Caco-2 (cell line): ENCODE measurements around the gene SECISBP2. TPM values are rescaled to one million over a fixed set of nuclear protein-coding genes. Genes with fewer than 3 reads are reported as not detected.

Source experiments
- BruUV-seq: library from RNA; stranded (reverse); fragments of 400-500 nt; replicated peaks from 2 replicates; lab custom pipeline; 2021; lab: Mats Ljungman, UMichigan
- CTCF ChIA-PET: fragments of 300-600 bp; sonication (Branson Sonifier 250); formaldehyde crosslinking; loops from one replicate; lab custom pipeline; 2022; ENCODE audit warnings: antibody characterized with exemption; lab: Charles Lee
- POLR2A ChIA-PET: fragments of 300-600 bp; sonication (Branson Sonifier 250); formaldehyde crosslinking; loops from one replicate; lab custom pipeline; 2022; ENCODE audit warnings: antibody characterized with exemption; lab: Charles Lee
- DNase-seq, 2 experiments: peaks; one replicate each; pipeline versions ENCODE4 v3.0.0 to v3.0.0-alpha.2; 2020 to 2022
- H3K27me3 ChIP-seq: replicated peaks from 2 replicates; pipeline ENCODE4 v1.6.0; 2011; ENCODE audit warnings: low read length; ENCODE audit not compliant: control insufficient read depth, insufficient read depth
- H3K36me3 ChIP-seq: 2 replicates; pipeline ENCODE4 v1.5.1; 2011; ENCODE audit warnings: low read length; ENCODE audit not compliant: control insufficient read depth, insufficient read depth
- H3K4me1 ChIP-seq: fragments of 250-450 bp; sonication (Bioruptor Pico); 2 replicates; pipeline ENCODE4 v1.5.1; 2020; ENCODE audit warnings: mild to moderate bottlenecking
- H3K4me3 ChIP-seq: 2 replicates; pipeline ENCODE4 v1.5.1; 2011; ENCODE audit warnings: low read depth, mild to moderate bottlenecking, control low read depth, low read length
- H3K9me3 ChIP-seq: fragments of 250-450 bp; sonication (Bioruptor Pico); 2 replicates; pipeline ENCODE4 v1.5.1; 2020; ENCODE audit warnings: mild to moderate bottlenecking, moderate library complexity
- H3K27ac Mint-ChIP-seq: one replicate; pipeline ENCODE4 v1.8.0; 2022; ENCODE audit warnings: mixed read lengths; ENCODE audit not compliant: unreplicated experiment
- H3K27me3 Mint-ChIP-seq: one replicate; pipeline ENCODE4 v1.8.0; 2022; ENCODE audit warnings: mixed read lengths; ENCODE audit not compliant: insufficient read depth, unreplicated experiment
- H3K36me3 Mint-ChIP-seq: one replicate; pipeline ENCODE4 v1.8.0; 2022; ENCODE audit warnings: mild to moderate bottlenecking, mixed read lengths; ENCODE audit not compliant: insufficient read depth, unreplicated experiment
- H3K4me1 Mint-ChIP-seq: one replicate; pipeline ENCODE4 v1.8.0; 2022; ENCODE audit warnings: low read depth, mixed read lengths; ENCODE audit not compliant: unreplicated experiment
- H3K4me3 Mint-ChIP-seq: one replicate; pipeline ENCODE4 v1.8.0; 2022; ENCODE audit warnings: mild to moderate bottlenecking, moderate library complexity, mixed read lengths; ENCODE audit not compliant: unreplicated experiment
- H3K9me3 Mint-ChIP-seq: one replicate; pipeline ENCODE4 v1.8.0; 2022; ENCODE audit warnings: mixed read lengths; ENCODE audit not compliant: unreplicated experiment
- CTCF ChIP-seq, 2 experiments: fragments of 200-600 bp in 1 of 2; IDR thresholded peaks; 1 replicate in 1 of 2; 2 replicates in 1 of 2; pipeline versions ENCODE4 v1.5.1 to v1.8.0; 2011 to 2022; ENCODE audit warnings: antibody characterized with exemption in 1 of 2, control low read depth in 1 of 2, inconsistent platforms in 1 of 2, low read depth in 1 of 2, low read length in 1 of 2, mild to moderate bottlenecking in 1 of 2, moderate library complexity in 1 of 2; ENCODE audit not compliant: insufficient read depth in 1 of 2, severe bottlenecking in 1 of 2, unreplicated experiment in 1 of 2
- intact Hi-C: fragments of 100-400 bp; cut with micrococcal nuclease; formaldehyde crosslinking; loops from one replicate; pipeline ENCODE4 v1.10.0; 2022; ENCODE audit not compliant: unreplicated experiment
- total RNA-seq: library from RNA; stranded (reverse); gene quantifications from 2 replicates; pipeline ENCODE4 v1.2.3, GENCODE V29; 2022

Gene SECISBP2
- total RNA-seq, 1 experiment from 2014 or later = 21.0 TPM

DNA sequence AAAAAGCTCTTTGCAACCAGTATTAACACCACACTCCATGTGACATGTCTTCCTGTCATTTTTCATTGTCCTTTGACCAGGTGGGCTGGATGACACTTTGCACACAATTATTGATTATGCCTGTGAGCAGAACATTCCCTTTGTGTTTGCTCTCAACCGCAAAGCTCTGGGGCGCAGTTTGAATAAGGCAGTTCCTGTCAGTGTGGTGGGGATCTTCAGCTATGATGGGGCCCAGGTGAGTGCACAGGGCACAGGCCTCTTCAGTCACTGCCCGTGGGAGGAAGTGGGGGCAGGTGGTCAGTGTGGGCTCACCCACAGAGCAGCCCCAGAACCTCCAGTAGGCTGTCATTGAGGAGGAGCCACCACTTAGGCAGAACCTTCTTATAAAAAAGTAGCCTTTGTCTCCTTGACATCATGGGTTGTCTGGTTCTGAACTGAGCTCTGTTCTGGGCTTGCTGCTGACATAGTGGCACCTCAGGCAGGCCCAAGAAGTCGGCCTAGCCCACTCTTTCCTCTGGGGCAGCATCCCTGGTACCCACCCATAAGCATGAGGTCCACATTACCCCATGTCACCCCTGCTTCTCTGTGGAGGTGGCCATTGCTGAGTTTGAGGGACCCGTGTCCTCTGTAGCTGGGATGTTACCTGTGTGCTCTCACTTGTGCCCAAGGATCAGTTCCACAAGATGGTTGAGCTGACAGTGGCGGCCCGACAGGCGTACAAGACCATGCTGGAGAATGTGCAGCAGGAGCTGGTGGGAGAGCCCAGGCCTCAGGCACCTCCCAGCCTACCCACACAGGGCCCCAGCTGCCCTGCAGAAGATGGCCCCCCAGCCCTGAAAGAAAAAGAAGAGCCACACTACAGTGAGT lies 39.3 kb downstream of the SECISBP2 start:
- POLR2A ChIA-PET = no interaction called here
- H3K27ac Mint-ChIP-seq = no peak overlapping the region
- no peak for TF ChIP-seq CTCF (IDR thresholded peaks at IDR 0.05; ENCODE audit: insufficient read depth in 1 of 2, low read depth in 1 of 2, low read length in 1 of 2, severe bottlenecking in 1 of 2, unreplicated experiment in 1 of 2)

DNA sequence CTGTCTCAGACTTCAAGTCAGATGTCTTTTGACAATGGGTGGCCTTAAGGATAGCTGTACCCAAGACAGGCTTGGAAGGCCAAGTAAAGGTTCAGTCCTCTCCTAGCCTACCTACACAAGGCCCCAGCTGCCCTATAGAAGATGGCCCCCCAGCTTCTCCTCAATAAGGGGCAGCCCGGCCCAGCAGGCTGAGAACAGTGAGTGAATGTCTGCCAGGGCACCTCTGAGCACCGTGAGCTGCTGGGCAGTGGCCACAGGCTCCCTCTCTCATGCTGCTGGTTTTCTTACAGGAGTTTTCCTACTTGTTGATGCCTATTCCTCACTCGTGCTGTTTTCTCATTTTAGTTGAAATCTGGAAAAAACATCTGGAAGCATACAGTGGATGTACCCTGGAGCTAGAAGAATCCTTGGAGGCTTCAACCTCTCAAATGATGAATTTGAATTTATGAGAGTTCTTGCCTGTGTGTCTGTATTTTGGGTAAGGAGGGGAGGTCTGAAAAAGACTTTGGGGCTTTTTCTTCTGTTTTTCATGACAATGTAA lies 40.1 kb downstream of the SECISBP2 start:
- POLR2A ChIA-PET = no interaction called here
- Histone ChIP-seq H3K4me1 (no peaks in the 10 kb centered on the region), H3K9me3 (no peaks in the 10 kb centered on the region), H3K4me3 (no peak overlapping the region), H3K27me3 (no peaks in the 10 kb centered on the region), H3K36me3 (no peaks in the 10 kb centered on the region)
- BruUV-seq = no TSS peak
- CTCF ChIA-PET = no interaction called here
- Mint-ChIP-seq H3K4me3 (no peak overlapping the region), H3K36me3 (peaks cover 28% of the 10 kb centered on the region), H3K27ac (no peak overlapping the region), H3K9me3 (no peaks in the 10 kb centered on the region), H3K4me1 (no peaks in the 10 kb centered on the region), H3K27me3 (no peaks in the 10 kb centered on the region)
- no peak for TF ChIP-seq CTCF (IDR thresholded peaks at IDR 0.05; ENCODE audit: insufficient read depth in 1 of 2, low read depth in 1 of 2, low read length in 1 of 2, severe bottlenecking in 1 of 2, unreplicated experiment in 1 of 2)
- intact Hi-C loops = no loop called here
- no peak for DNase-seq

More for the DNA sequence above, 39.3 kb downstream of the SECISBP2 start:
- BruUV-seq = no TSS peak
- Histone ChIP-seq H3K9me3 (no peaks in the 10 kb centered on the region), H3K27me3 (no peaks in the 10 kb centered on the region), H3K4me3 (no peak overlapping the region), H3K36me3 (no peaks in the 10 kb centered on the region), H3K4me1 (no peaks in the 10 kb centered on the region)
- DNase-seq = no peak
- intact Hi-C loops = no loop called here
- Mint-ChIP-seq H3K4me1 (no peaks in the 10 kb centered on the region), H3K27me3 (no peaks in the 10 kb centered on the region), H3K4me3 (no peak overlapping the region), H3K36me3 (peaks cover 28% of the 10 kb centered on the region), H3K9me3 (no peaks in the 10 kb centered on the region)
- CTCF ChIA-PET = no interaction called here

DNA sequence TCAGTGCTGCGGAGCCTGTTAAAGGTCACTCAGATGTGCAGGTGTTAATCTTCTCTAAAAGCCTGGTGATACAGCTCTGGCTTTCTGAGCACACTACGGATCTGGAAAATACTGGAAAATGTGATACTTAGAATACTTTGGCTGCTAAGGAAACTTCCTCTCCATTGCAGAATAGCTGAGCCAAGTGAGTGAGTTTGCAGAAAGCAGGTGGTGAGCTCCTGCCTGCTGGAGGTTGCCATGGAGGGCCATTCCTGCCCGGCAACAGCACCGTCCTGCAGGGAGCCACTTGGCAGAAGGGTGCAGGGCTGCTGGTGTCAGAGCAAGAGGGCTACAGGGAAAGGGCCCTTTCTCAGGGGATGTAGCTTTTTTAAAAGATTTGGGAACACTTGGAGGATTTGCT lies 40.7 kb downstream of the SECISBP2 start:
- Mint-ChIP-seq H3K27me3 (no peaks in the 10 kb centered on the region), H3K4me3 (no peak overlapping the region), H3K36me3 (peaks cover 28% of the 10 kb centered on the region), H3K4me1 (no peaks in the 10 kb centered on the region), H3K9me3 (no peaks in the 10 kb centered on the region), H3K27ac (no peak overlapping the region)
- H3K27me3 ChIP-seq = no peaks in the 10 kb centered on the region
- intact Hi-C loops = no loop called here
- no peak for DNase-seq
- ChIA-PET POLR2A (no interaction called here), CTCF (no interaction called here)
- no peaks in the 10 kb centered on the region for H3K36me3 ChIP-seq
- H3K9me3 ChIP-seq = no peaks in the 10 kb centered on the region
- no peaks in the 10 kb centered on the region for H3K4me1 ChIP-seq
- H3K4me3 ChIP-seq = no peak overlapping the region
- TSS peak; percentile 47 for BruUV-seq
- TF ChIP-seq CTCF (IDR thresholded peaks at IDR 0.05; ENCODE audit: insufficient read depth in 1 of 2, low read depth in 1 of 2, low read length in 1 of 2, severe bottlenecking in 1 of 2, unreplicated experiment in 1 of 2) = no peak
